Measurements from ENCODE around the gene LCE5A. TPM values are rescaled to one million over a fixed set of nuclear protein-coding genes. Genes with fewer than 3 reads are reported as not detected.

The LCE5A gene
- not detected for polyA plus RNA-seq (2013, experiment 1 of 2)
- polyA plus RNA-seq (2013, experiment 2 of 2): not detected

DNA sequence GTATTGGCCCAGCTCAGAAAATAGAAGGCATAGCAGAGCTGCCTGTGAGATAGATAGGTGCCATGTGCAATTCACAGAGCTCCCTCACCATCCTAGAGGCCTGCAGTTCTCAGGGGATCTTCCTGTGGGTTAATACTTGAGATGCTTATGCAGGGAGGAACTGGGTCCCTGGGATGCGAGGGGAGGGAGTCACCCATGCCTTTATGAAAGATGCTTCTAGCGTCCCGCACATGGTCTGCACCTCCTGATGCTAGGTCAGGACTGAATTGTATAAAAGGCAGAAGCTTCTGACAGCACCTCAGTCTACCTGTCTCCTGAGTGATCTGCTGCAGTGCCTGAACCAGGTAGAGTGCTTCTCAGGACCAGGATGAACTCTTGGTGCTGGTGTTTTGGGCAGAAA, at the start of gene LCE5A:
TSS of gene LCE5A (plus strand) at position 301 of the 400 bp plus-strand sequence. CDS start 732 bp downstream, outside the sequence.
- H3K27ac ChIP-seq (ENCODE audit: low read length, poor library complexity, severe bottlenecking): no peak within 1 kb of the TSS
- H3K9ac ChIP-seq (ENCODE audit: low read length): no peak within 1 kb of the TSS
- no peak within 1 kb of the TSS for H2BK5ac ChIP-seq (ENCODE audit: low read depth, low read length, poor library complexity, severe bottlenecking)
- no peak within 1 kb of the TSS for H2AFZ ChIP-seq (ENCODE audit: low read depth, low read length)
- H3K23ac ChIP-seq (ENCODE audit: low read length in 2 of 2): no peak within 1 kb of the TSS
- H2AK5ac ChIP-seq (ENCODE audit: low read length, severe bottlenecking): no peak within 1 kb of the TSS
- H3K79me1 ChIP-seq (replicated peaks; ENCODE audit: low read length, poor library complexity, severe bottlenecking): no peaks in the 10 kb centered on the region
- H2BK12ac ChIP-seq (ENCODE audit: low read length in 2 of 2): no peak within 1 kb of the TSS
- no peak within 1 kb of the TSS for H3K4me2 ChIP-seq (ENCODE audit: low read length, poor library complexity, severe bottlenecking)
- DNase-seq: no peak
- H3K9me3 ChIP-seq (ENCODE audit: control insufficient read depth, low read length): no peaks in the 10 kb centered on the region
- no peak within 1 kb of the TSS for H2BK120ac ChIP-seq (ENCODE audit: low read depth, low read length)
- H3K27me3 ChIP-seq (ENCODE audit: control insufficient read depth in 1 of 2, insufficient read depth in 1 of 2, low read length in 2 of 2): peaks cover 0 to 71% of the 10 kb centered on the region in 2 experiments
- no peak within 1 kb of the TSS for H3K14ac ChIP-seq (ENCODE audit: low read length in 2 of 2)
- H3K18ac ChIP-seq (ENCODE audit: low read depth in 1 of 2, low read length in 2 of 2): no peak within 1 kb of the TSS
- no peak within 1 kb of the TSS for H3K4me3 ChIP-seq (ENCODE audit: insufficient read depth in 1 of 2, low read depth in 1 of 2, low read length in 2 of 2)
- H4K8ac ChIP-seq (ENCODE audit: low read length): no peak within 1 kb of the TSS
- H3K36me3 ChIP-seq (ENCODE audit: control insufficient read depth in 1 of 2, insufficient read depth in 2 of 2, low read depth in 1 of 2, low read length in 2 of 2): no peaks in the 10 kb centered on the region
- H3K4ac ChIP-seq (ENCODE audit: low read depth in 1 of 2, low read length in 2 of 2): no peak within 1 kb of the TSS
- WGBS: 87% methylated on average over 3 of the region's 3 CpGs
- H2BK15ac ChIP-seq (ENCODE audit: low read depth, poor library complexity, severe bottlenecking): no peak within 1 kb of the TSS
- no peak within 1 kb of the TSS for H4K91ac ChIP-seq (ENCODE audit: low read length)
- H3K4me1 ChIP-seq (ENCODE audit: control insufficient read depth, insufficient read depth, low read depth, low read length): no peaks in the 10 kb centered on the region

- DNase-seq: peak; percentile 12
- Histone ChIP-seq H3K18ac (ENCODE audit: low read depth in 1 of 2, low read length in 2 of 2) (no peak overlapping the region), H2BK120ac (ENCODE audit: low read depth, low read length) (no peak overlapping the region), H4K8ac (ENCODE audit: low read length) (no peak overlapping the region), H3K23ac (ENCODE audit: low read length in 2 of 2) (no peak overlapping the region), H2AFZ (ENCODE audit: low read depth, low read length) (no peak overlapping the region), H4K91ac (ENCODE audit: low read length) (no peak overlapping the region), H3K9me3 (ENCODE audit: control insufficient read depth, low read length) (no peaks in the 10 kb centered on the region), H3K9ac (ENCODE audit: low read length) (no peak overlapping the region), H3K27me3 (ENCODE audit: control insufficient read depth in 1 of 2, insufficient read depth in 1 of 2, low read length in 2 of 2) (peaks cover 0 to 3% of the 10 kb centered on the region in 2 experiments), H2AK5ac (ENCODE audit: low read length, severe bottlenecking) (no peak overlapping the region), H3K79me1 (replicated peaks; ENCODE audit: low read length, poor library complexity, severe bottlenecking) (no peaks in the 10 kb centered on the region), H2BK12ac (ENCODE audit: low read length in 2 of 2) (no peak overlapping the region), H3K4me2 (ENCODE audit: low read length, poor library complexity, severe bottlenecking) (no peak overlapping the region), H3K4me1 (ENCODE audit: control insufficient read depth, insufficient read depth, low read depth, low read length) (peaks cover 1% of the 10 kb centered on the region), H2BK15ac (ENCODE audit: low read depth, poor library complexity, severe bottlenecking) (no peak overlapping the region), H3K27ac (ENCODE audit: low read length, poor library complexity, severe bottlenecking) (no peak overlapping the region), H3K4ac (ENCODE audit: low read depth in 1 of 2, low read length in 2 of 2) (no peak overlapping the region), H3K4me3 (ENCODE audit: insufficient read depth in 1 of 2, low read depth in 1 of 2, low read length in 2 of 2) (no peak overlapping the region), H2BK5ac (ENCODE audit: low read depth, low read length, poor library complexity, severe bottlenecking) (no peak overlapping the region), H3K14ac (ENCODE audit: low read length in 2 of 2) (no peak overlapping the region), H3K36me3 (ENCODE audit: control insufficient read depth in 1 of 2, insufficient read depth in 2 of 2, low read depth in 1 of 2, low read length in 2 of 2) (no peaks in the 10 kb centered on the region)
- WGBS: no CpG with 5 or more reads among the region's 6 CpGs
Measured at GRCh38 chr1:152461544-152461943, 49.1 kb upstream of the LCE5A start.

GRCh38 chr1:152462636-152463035, 48.0 kb upstream of the LCE5A start:
- no peak overlapping the region for H3K27ac ChIP-seq (ENCODE audit: low read length, poor library complexity, severe bottlenecking)
- no peak overlapping the region for H2BK120ac ChIP-seq (ENCODE audit: low read depth, low read length)
- no peak for DNase-seq
- WGBS: 96% methylated on average over 23 of the region's 26 CpGs
- no peak overlapping the region for H3K14ac ChIP-seq (ENCODE audit: low read length in 2 of 2)
- no peak overlapping the region for H2AK5ac ChIP-seq (ENCODE audit: low read length, severe bottlenecking)
- H3K4ac ChIP-seq (ENCODE audit: low read depth in 1 of 2, low read length in 2 of 2): no peak overlapping the region
- H3K4me1 ChIP-seq (ENCODE audit: control insufficient read depth, insufficient read depth, low read depth, low read length): peaks cover 1% of the 10 kb centered on the region
- H4K8ac ChIP-seq (ENCODE audit: low read length): no peak overlapping the region
- no peak overlapping the region for H3K9ac ChIP-seq (ENCODE audit: low read length)
- H3K4me3 ChIP-seq (ENCODE audit: insufficient read depth in 1 of 2, low read depth in 1 of 2, low read length in 2 of 2): no peak overlapping the region
- H2BK5ac ChIP-seq (ENCODE audit: low read depth, low read length, poor library complexity, severe bottlenecking): no peak overlapping the region
- no peak overlapping the region for H3K4me2 ChIP-seq (ENCODE audit: low read length, poor library complexity, severe bottlenecking)
- H3K36me3 ChIP-seq (ENCODE audit: control insufficient read depth in 1 of 2, insufficient read depth in 2 of 2, low read depth in 1 of 2, low read length in 2 of 2): no peaks in the 10 kb centered on the region
- no peaks in the 10 kb centered on the region for H3K27me3 ChIP-seq (ENCODE audit: control insufficient read depth in 1 of 2, insufficient read depth in 1 of 2, low read length in 2 of 2)
- H3K79me1 ChIP-seq (replicated peaks; ENCODE audit: low read length, poor library complexity, severe bottlenecking): no peaks in the 10 kb centered on the region
- no peak overlapping the region for H2BK15ac ChIP-seq (ENCODE audit: low read depth, poor library complexity, severe bottlenecking)
- H2AFZ ChIP-seq (ENCODE audit: low read depth, low read length): no peak overlapping the region
- H2BK12ac ChIP-seq (ENCODE audit: low read length in 2 of 2): no peak overlapping the region
- H3K9me3 ChIP-seq (ENCODE audit: control insufficient read depth, low read length): no peaks in the 10 kb centered on the region
- H4K91ac ChIP-seq (ENCODE audit: low read length): no peak overlapping the region
- H3K18ac ChIP-seq (ENCODE audit: low read depth in 1 of 2, low read length in 2 of 2): no peak overlapping the region
- H3K23ac ChIP-seq (ENCODE audit: low read length in 2 of 2): no peak overlapping the region

- H3K18ac ChIP-seq (ENCODE audit: low read depth in 1 of 2, low read length in 2 of 2): no peak overlapping the region
- WGBS: no CpG with 5 or more reads among the region's 1 CpG
- H2BK5ac ChIP-seq (ENCODE audit: low read depth, low read length, poor library complexity, severe bottlenecking): no peak overlapping the region
- H2BK120ac ChIP-seq (ENCODE audit: low read depth, low read length): no peak overlapping the region
- H2AFZ ChIP-seq (ENCODE audit: low read depth, low read length): no peak overlapping the region
- no peak overlapping the region for H4K8ac ChIP-seq (ENCODE audit: low read length)
- no peak for DNase-seq
- no peak overlapping the region for H3K4me2 ChIP-seq (ENCODE audit: low read length, poor library complexity, severe bottlenecking)
- H3K14ac ChIP-seq (ENCODE audit: low read length in 2 of 2): no peak overlapping the region
- no peak overlapping the region for H3K23ac ChIP-seq (ENCODE audit: low read length in 2 of 2)
- H2AK5ac ChIP-seq (ENCODE audit: low read length, severe bottlenecking): no peak overlapping the region
- no peak overlapping the region for H3K27ac ChIP-seq (ENCODE audit: low read length, poor library complexity, severe bottlenecking)
- H4K91ac ChIP-seq (ENCODE audit: low read length): no peak overlapping the region
- H2BK15ac ChIP-seq (ENCODE audit: low read depth, poor library complexity, severe bottlenecking): no peak overlapping the region
- no peaks in the 10 kb centered on the region for H3K9me3 ChIP-seq (ENCODE audit: control insufficient read depth, low read length)
- H3K36me3 ChIP-seq (ENCODE audit: control insufficient read depth in 1 of 2, insufficient read depth in 2 of 2, low read depth in 1 of 2, low read length in 2 of 2): no peaks in the 10 kb centered on the region
- H3K9ac ChIP-seq (ENCODE audit: low read length): no peak overlapping the region
- H2BK12ac ChIP-seq (ENCODE audit: low read length in 2 of 2): no peak overlapping the region
- H3K4me3 ChIP-seq (ENCODE audit: insufficient read depth in 1 of 2, low read depth in 1 of 2, low read length in 2 of 2): no peak overlapping the region
- H3K79me1 ChIP-seq (replicated peaks; ENCODE audit: low read length, poor library complexity, severe bottlenecking): no peaks in the 10 kb centered on the region
- H3K4ac ChIP-seq (ENCODE audit: low read depth in 1 of 2, low read length in 2 of 2): no peak overlapping the region
- H3K4me1 ChIP-seq (ENCODE audit: control insufficient read depth, insufficient read depth, low read depth, low read length): no peaks in the 10 kb centered on the region
- H3K27me3 ChIP-seq (ENCODE audit: control insufficient read depth in 1 of 2, insufficient read depth in 1 of 2, low read length in 2 of 2): no peaks in the 10 kb centered on the region
Measured at GRCh38 chr1:152466217-152466616, 44.4 kb upstream of the LCE5A start.

All from mesenchymal stem cell (in vitro differentiated cells and primary cell).